Psoas muscle (tissue), 8 donors: ENCODE data around the gene TMEM8B. TPM values are rescaled to one million over a fixed set of nuclear protein-coding genes. Genes with fewer than 3 reads are reported as not detected.

Source experiments
- ATAC-seq, 4 donors: fragments of 200-7000 bp; cut with Tn5 transposase; one replicate each; pipeline ENCODE4 v1.9.1; 2020; ENCODE audit warnings: moderate library complexity in 3 of 4, mild to moderate bottlenecking in 2 of 4
- DNase-seq, 2 donors: peaks; one replicate each; pipeline ENCODE4 v3.0.0-alpha.2; 2020
- H3K27ac ChIP-seq: fragments of 200-600 bp; one replicate; pipeline ENCODE4 v1.8.0; 2022
- H3K27me3 ChIP-seq, 3 donors: fragments of 200-600 bp in 1 of 3; one replicate each; pipeline versions ENCODE4 v1.6.1 to v1.8.0; 2013 to 2022; ENCODE audit warnings: low read length in 2 of 3, mild to moderate bottlenecking in 2 of 3, moderate library complexity in 1 of 3; ENCODE audit not compliant: insufficient read depth in 3 of 3
- H3K36me3 ChIP-seq, 2 donors: fragments of 200-600 bp in 1 of 2; one replicate each; pipeline versions ENCODE4 v1.6.1 to v1.8.0; 2013 to 2022; ENCODE audit warnings: low read depth in 1 of 2, mild to moderate bottlenecking in 1 of 2, moderate library complexity in 1 of 2; ENCODE audit not compliant: insufficient read depth in 1 of 2
- H3K4me1 ChIP-seq: fragments of 200-600 bp; one replicate; pipeline ENCODE4 v1.8.0; 2022
- H3K4me3 ChIP-seq: fragments of 200-600 bp; one replicate; pipeline ENCODE4 v1.8.0; 2022; ENCODE audit warnings: mild to moderate bottlenecking
- H3K9me3 ChIP-seq: fragments of 200-600 bp; one replicate; pipeline ENCODE4 v1.8.0; 2022
- CTCF ChIP-seq: fragments of 200-600 bp; IDR thresholded peaks from one replicate; pipeline ENCODE4 v1.8.0; 2022; ENCODE audit warnings: antibody characterized with exemption
- WGBS, 3 donors: extraction: QIAGEN DNeasy Blood & Tissue Kit; methylation state at CpG; one replicate each; pipeline versions ENCODE4 v1.1.6 to v1.1.7; 2013; 5-methylcytosine and 5-hydroxymethylcytosine counted together
- intact Hi-C, 2 donors: fragments of 100-400 bp; cut with DNase I; formaldehyde crosslinking; loops; one replicate each; pipeline versions ENCODE4 v1.11.0 to v1.14.2; 2022
- long read RNA-seq, 2 donors: library from polyadenylated mRNA; unstranded; transcript quantifications; one replicate each; pipeline ENCODE4 v2.0.0, GENCODE V29; 2021
- polyA plus RNA-seq, 3 donors: library from polyadenylated mRNA; stranded (reverse); fragments of 200-250 nt; gene quantifications; one replicate each; pipeline ENCODE4 v1.2.3, GENCODE V29; 2013
- total RNA-seq, 4 donors: library from RNA; stranded (reverse); fragmentation: NEBNext Ultra II Directional in 2 of 4; extraction: Animal tissue kit (Norgen Biotek cat#: 25700) in 2 of 4; gene quantifications; one replicate each; pipeline versions ENCODE4 v1.2.1 to v1.2.4, GENCODE V29; 2021 to 2023
- donor health status: healthy with polysubstance abuse.
- donor health status: DM: no; HTN: no; CAD: no; lungs with moderate emphysema.
- donor health status: Bipolar disorder and iron deficiency.
- donor health status: healthy.
- donor health status: DM: yes; HTN: yes; CAD: no.
- donor health status: DM: no; HTN: no; CAD: no.
- donor health status: DM: no; HTN: no; CAD: no.
- donor health status: DM: yes; HTN: yes; CAD: no.

TMEM8B gene
- 10 to 100 TPM in 2 of 4 donors, 1 to 10 TPM in 2; 8.9 to 18.5 (median 11.6) TPM for total RNA-seq
- 1 to 10 TPM; 2.8 to 5.9 (median 3.9) TPM for polyA plus RNA-seq
- long read RNA-seq, donor 1, full-length matches to known transcripts, result 1 of 7 reads
- long read RNA-seq, donor 1, partial matches to known transcripts, result 3 of 7 reads
- long read RNA-seq, donor 1, other reads (novel, unspliced or antisense), result 3 of 7 reads
- long read RNA-seq, donor 2, full-length matches to known transcripts, result 1 of 18 reads
- long read RNA-seq, donor 2, partial matches to known transcripts, result 10 of 18 reads
- long read RNA-seq, donor 2, other reads (novel, unspliced or antisense), result 7 of 18 reads

DNA sequence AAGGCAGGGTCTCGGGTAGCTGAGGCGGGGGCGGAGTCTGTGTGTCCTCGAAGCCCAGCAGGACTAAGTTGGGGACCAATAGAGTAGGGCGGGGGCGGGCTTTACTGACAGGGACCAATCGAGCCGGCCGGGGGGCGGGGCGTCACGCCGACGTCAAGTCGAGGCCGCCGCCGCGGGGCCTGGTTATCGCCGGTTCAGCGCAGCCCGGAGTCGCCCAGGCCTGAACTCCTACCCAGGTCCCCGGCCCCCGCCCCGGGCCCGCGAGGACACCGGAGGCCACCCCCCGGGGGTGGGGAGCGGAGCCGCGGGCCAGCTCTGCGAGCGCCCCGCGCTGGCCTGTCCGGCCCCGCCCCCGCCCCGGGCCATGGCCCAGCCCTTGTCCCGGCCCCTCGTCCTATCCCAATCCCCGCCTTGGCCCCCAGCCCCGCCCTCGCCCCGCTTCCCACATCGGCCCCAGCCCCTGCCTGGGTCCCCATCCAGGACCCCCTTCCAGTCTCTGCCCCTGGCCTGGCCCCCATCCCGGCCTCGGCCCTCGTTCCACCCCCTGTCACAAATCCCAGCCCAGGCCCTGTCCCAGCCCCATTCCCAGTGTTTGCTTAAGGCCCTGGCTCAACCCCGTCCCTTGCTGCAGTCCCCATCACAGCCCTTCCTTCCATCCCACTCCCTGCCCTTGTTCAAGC is at the start of gene TMEM8B:
Gene TMEM8B, plus strand, starts transcription at position 145 of the 680 bp plus-strand sequence. Its CDS starts 220 bp downstream, at position 365.
- Histone ChIP-seq H3K4me3 (peak within 1 kb of the TSS; percentile 91), H3K9me3 (no peaks in the 10 kb centered on the region), H3K36me3 (no peaks in the 10 kb centered on the region), H3K27ac (peak within 1 kb of the TSS; percentile 99), H3K27me3 (no peaks in the 10 kb centered on the region), H3K4me1 (peaks cover 41% of the 10 kb centered on the region)
- ATAC-seq (peak; percentile 88 to 90 (median 90)), DNase-seq (peak; percentile 97 to 98)
- 1 to 2% (median 1%) methylated on average over 21 to 53 of the region's 53 CpGs for WGBS, 3 donors
- intact Hi-C loops, result no loop called here
- TF ChIP-seq CTCF, result no peak

- Histone ChIP-seq H3K4me1 (no peaks in the 10 kb centered on the region), H3K27me3 (no peaks in the 10 kb centered on the region), H3K9me3 (no peaks in the 10 kb centered on the region), H3K27ac (no peak overlapping the region), H3K4me3 (no peak overlapping the region), H3K36me3 (no peaks in the 10 kb centered on the region)
- no peak for TF ChIP-seq CTCF
- intact Hi-C loops, result no loop called here
- ATAC-seq (no peak), DNase-seq (no peak)
- WGBS, 3 donors, result 68 to 86% (median 78%) methylated on average over 2 of the region's 2 CpGs
Measured at GRCh38 chr9:35781066-35781465, 48.0 kb upstream of the TMEM8B start.

- ATAC-seq, result no peak
- Histone ChIP-seq H3K9me3 (no peaks in the 10 kb centered on the region), H3K27me3 (no peaks in the 10 kb centered on the region), H3K4me1 (no peaks in the 10 kb centered on the region), H3K36me3 (no peaks in the 10 kb centered on the region), H3K27ac (no peak overlapping the region), H3K4me3 (no peak overlapping the region)
- intact Hi-C loops, result no loop called here
- no peak for DNase-seq
- TF ChIP-seq CTCF, result no peak
Measured at GRCh38 chr9:35783418-35783817, 45.6 kb upstream of the TMEM8B start.

- WGBS, 3 donors, result 95 to 98% (median 97%) methylated on average over 2 of the region's 2 CpGs
- TF ChIP-seq CTCF, result no peak
- Histone ChIP-seq H3K36me3 (no peaks in the 10 kb centered on the region), H3K4me3 (no peak overlapping the region), H3K27me3 (no peaks in the 10 kb centered on the region), H3K27ac (no peak overlapping the region), H3K4me1 (peaks cover 30% of the 10 kb centered on the region), H3K9me3 (no peaks in the 10 kb centered on the region)
- ATAC-seq (no peak), DNase-seq (no peak)
- intact Hi-C loops, result no loop called here
Measured at GRCh38 chr9:35789541-35789940, 39.5 kb upstream of the TMEM8B start.
